Measurements from ENCODE around the gene NDUFA9. TPM values are rescaled to one million over a fixed set of nuclear protein-coding genes. Genes with fewer than 3 reads are reported as not detected.

NDUFA9 gene
- total and polyA plus RNA-seq, 2 of the 13 experiments (the other 11 are each of a cell fraction or from before 2014, with no cell fraction given): 68.0 to 150 TPM

- TF ChIP-seq ZNF574 (CRISPR knock-in tag; IDR thresholded peaks at IDR 0.05) (peak; percentile 79), SMAD3 (CRISPR knock-in tag; IDR thresholded peaks at IDR 0.05) (0 out of 2 replicates have a peak, but pooled peaks have one; percentile 45), ZNF607 (CRISPR knock-in tag; IDR thresholded peaks at IDR 0.05; ENCODE audit: borderline replicate concordance) (0 out of 2 replicates have a peak, but pooled peaks have one; percentile 35), MXD1 (CRISPR knock-in tag; IDR thresholded peaks at IDR 0.05) (0 out of 2 replicates have a peak, but pooled peaks have one; percentile 25)
These were observed 44.2 kb upstream of the NDUFA9 start (continued) for GRCh38 chr12:4604684-4605193.

GRCh38 chr12:4607056-4607455 lies 41.9 kb upstream of the NDUFA9 start:
- ATAC-seq: no peak
- no TSS peak for BruUV-seq (replicated peaks)
- no peaks in the 10 kb centered on the region for H4K20me1 ChIP-seq (ENCODE audit: insufficient read depth, low read length)
- no peak overlapping the region for H3K4me3 ChIP-seq (replicated peaks in 1 of 3; ENCODE audit: insufficient read depth in 1 of 3, low read depth in 2 of 3, low read length in 3 of 3)
- no peak overlapping the region for H3K9ac ChIP-seq (ENCODE audit: insufficient read depth, low read depth, low read length)
- no peak for FAIRE-seq
- in situ Hi-C loops (cut with HindIII; ENCODE audit: extremely low pct_ligation_motif_present, low pct_unique_long_range_greater_than_20kb): no loop called here
- WGBS (ENCODE audit: low lambda C conversion rate): 100% methylated on average over 3 of the region's 3 CpGs
- H3K4me2 ChIP-seq (ENCODE audit: low read depth, low read length): no peak overlapping the region
- ChIA-PET CTCF (ENCODE audit: low intra/inter-chr PET ratio, low total read pairs) (no interaction called here), POLR2A (no interaction called here)
- peaks cover 14% of the 10 kb centered on the region for H3K4me1 ChIP-seq (ENCODE audit: insufficient read depth, low read length)
- no peaks in the 10 kb centered on the region for H3K9me3 ChIP-seq (ENCODE audit: low read length)
- H3K27ac ChIP-seq (ENCODE audit: extremely low read length, insufficient read depth, low read length): no peak overlapping the region
- intact Hi-C loops (cut with micrococcal nuclease; ENCODE audit: unreplicated experiment): loop anchor here (10.0 kb wide), 1 partner anchor 148 kb away; no protein-coding TSS in a partner anchor
- no peak overlapping the region for H2AFZ ChIP-seq (ENCODE audit: low read length)
- peaks cover 2% of the 10 kb centered on the region for H3K79me2 ChIP-seq (ENCODE audit: insufficient read depth, low read length)
- no peak for DNase-seq (ENCODE audit: low spot score)
- no peaks in the 10 kb centered on the region; a peak in 2 of 5 replicates for H3K36me3 ChIP-seq (replicated peaks in 1 of 2; ENCODE audit: control insufficient read depth in 1 of 2, insufficient read depth in 2 of 2, low read length in 2 of 2)
- H3K27me3 ChIP-seq (ENCODE audit: control insufficient read depth in 1 of 2, insufficient read depth in 2 of 2, low read length in 2 of 2): 0 out of 5 replicates have a peak, but pooled peaks cover 0 to 4% of the 10 kb centered on the region in 2 experiments
- TF ChIP-seq BCLAF1 (IDR thresholded peaks at IDR 0.05): no peak
- TF ChIP-seq ZNF740 (CRISPR knock-in tag; IDR thresholded peaks at IDR 0.05): no peak
